Right kidney (tissue), 9 donors: ENCODE data around the gene THAP8.

ENCODE experiments used
- DNase-seq: peaks from one replicate; pipeline ENCODE4 v3.0.0-alpha.2; 2016
- long read RNA-seq, 8 donors: transcript quantifications; one replicate each; lab custom pipeline, GENCODE V29; 2026

The THAP8 gene, protein sequence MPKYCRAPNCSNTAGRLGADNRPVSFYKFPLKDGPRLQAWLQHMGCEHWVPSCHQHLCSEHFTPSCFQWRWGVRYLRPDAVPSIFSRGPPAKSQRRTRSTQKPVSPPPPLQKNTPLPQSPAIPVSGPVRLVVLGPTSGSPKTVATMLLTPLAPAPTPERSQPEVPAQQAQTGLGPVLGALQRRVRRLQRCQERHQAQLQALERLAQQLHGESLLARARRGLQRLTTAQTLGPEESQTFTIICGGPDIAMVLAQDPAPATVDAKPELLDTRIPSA
- long read RNA-seq, donor 1, partial matches to known transcripts: 0 of 4 reads
- long read RNA-seq, donor 1, other reads (novel, unspliced or antisense): 0 of 4 reads
- long read RNA-seq, donor 2, transcript THAP8-201 (4 exons, 1,825 nt): major isoform, 6 of 8 reads
- long read RNA-seq, donor 2, partial matches to known transcripts: 0 of 8 reads
- long read RNA-seq, donor 2, other reads (novel, unspliced or antisense): 0 of 8 reads
- long read RNA-seq, donor 3, partial matches to known transcripts: 0 of 4 reads
- long read RNA-seq, donor 3, other reads (novel, unspliced or antisense): 0 of 4 reads
- long read RNA-seq, donor 4, transcript THAP8-201 (4 exons, 1,825 nt): major isoform, 7 of 8 reads
- long read RNA-seq, donor 4, partial matches to known transcripts: 0 of 8 reads
- long read RNA-seq, donor 4, other reads (novel, unspliced or antisense): 0 of 8 reads
- long read RNA-seq, donor 5, transcript THAP8-201 (4 exons, 1,825 nt): major isoform, 7 of 9 reads
- long read RNA-seq, donor 5, partial matches to known transcripts: 0 of 9 reads
- long read RNA-seq, donor 5, other reads (novel, unspliced or antisense): 0 of 9 reads
- long read RNA-seq, donor 6, transcript THAP8-201 (4 exons, 1,825 nt): major isoform, 5 of 6 reads
- long read RNA-seq, donor 6, partial matches to known transcripts: 0 of 6 reads
- long read RNA-seq, donor 6, other reads (novel, unspliced or antisense): 0 of 6 reads
- long read RNA-seq, donor 7: 0 reads
- long read RNA-seq, donor 8, partial matches to known transcripts: 0 of 4 reads
- long read RNA-seq, donor 8, other reads (novel, unspliced or antisense): 0 of 4 reads

DNA sequence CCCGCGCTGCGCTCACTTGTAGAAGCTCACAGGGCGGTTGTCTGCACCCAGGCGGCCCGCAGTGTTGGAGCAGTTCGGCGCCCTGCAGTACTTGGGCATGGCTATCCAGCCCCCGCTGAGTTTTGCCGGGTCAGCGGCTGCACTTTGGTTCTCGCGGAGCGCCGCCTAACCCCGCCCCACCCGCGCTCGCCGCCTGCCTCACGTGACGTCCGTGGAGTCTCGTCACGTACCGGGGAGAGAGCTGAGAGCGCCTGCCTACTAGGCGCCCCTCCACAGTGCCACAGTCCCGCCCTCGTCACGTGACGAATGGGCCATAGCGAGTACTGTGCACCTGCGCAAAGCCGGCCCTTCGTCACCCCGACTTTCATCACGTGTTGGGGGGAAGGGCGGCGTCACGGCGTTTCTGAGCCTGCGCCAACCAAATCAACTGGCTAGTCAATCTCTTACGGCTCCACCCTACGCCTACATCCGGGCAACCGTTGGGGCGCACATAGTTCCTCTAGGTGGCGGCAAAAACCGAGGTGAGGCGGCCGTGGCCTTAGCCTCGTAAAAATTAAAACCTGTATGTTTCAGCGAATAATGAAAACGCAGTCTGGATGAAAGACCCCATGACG is at the start of gene THAP8:
THAP8 (minus strand) TSS at position 167 of the 614 bp plus-strand sequence; CDS start at position 99, 68 bp downstream.
- DNase-seq: peak; percentile 100

DNA sequence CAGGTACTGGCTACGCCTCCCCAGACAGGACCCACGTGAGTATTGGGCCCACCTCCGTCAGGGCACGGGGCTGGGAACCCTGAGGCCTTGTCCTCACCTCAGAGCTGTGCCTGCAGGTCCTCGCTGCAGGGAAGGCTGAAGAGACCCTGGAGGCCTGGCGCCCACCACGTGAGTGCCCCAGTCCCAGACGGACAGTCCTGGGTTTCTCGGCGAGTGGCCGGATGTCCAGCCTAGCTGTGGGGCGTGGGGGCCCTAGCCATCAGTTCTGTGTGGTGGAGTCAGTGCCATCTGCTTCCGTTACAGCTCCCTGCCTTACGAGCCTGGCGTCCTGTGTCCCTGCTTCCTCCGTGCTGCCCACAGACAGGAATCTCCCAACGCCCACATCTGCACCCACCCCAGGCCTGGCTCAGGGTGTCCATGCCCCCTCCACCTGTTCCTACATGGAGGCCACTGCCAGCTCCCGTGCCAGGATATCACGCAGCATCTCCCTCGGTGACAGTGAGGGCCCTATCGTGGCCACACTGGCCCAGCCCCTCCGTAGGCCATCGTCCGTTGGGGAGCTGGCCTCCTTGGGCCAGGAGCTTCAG is 49.0 kb upstream of the THAP8 start:
- DNase-seq: no peak

GRCh38 chr19:36101550-36102327 is 47.7 kb upstream of the THAP8 start:
- no peak for DNase-seq

DNA sequence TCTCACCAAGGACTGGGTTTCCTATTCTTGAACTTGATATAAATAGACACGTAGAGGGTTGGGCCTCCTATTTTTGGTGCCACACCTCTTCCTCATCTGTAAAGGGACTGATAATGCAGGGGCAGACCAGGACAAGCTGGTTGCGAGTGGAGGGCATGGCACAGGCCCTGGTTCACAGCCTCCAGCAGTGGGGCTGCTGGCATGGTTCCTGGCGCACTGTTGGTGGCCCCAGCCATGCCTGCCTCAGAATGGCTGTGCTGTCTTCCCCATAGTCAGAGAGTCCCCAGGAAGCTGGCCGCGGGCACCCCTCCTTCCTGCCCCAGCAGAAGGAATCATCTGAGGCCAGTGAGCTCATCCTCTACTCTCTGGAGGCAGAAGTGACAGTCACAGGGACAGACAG is 46.4 kb upstream of the THAP8 start:
- no peak for DNase-seq

GRCh38 chr19:36099166-36099785 is 45.2 kb upstream of the THAP8 start:
- DNase-seq: no peak

DNA sequence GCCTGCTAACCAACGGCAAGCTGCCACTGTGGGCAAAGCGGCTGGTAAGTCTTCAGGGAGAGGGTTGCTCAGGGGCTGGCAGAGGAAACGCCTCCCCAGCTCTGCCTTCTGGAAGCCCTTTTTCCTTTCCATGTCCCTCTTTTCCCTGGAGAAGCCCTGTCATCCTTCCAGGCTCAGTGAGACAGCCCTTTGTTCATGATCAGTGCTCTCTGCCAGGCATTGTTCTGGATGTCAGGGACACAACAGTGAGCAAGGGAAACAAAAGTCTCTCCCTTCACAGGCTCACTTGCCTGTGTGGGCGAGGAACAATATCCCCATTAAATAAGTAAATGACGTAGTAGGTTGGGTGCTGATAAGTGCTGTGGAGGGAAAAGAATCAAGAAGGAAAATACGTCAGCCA is 43.0 kb upstream of the THAP8 start:
- no peak for DNase-seq

DNA sequence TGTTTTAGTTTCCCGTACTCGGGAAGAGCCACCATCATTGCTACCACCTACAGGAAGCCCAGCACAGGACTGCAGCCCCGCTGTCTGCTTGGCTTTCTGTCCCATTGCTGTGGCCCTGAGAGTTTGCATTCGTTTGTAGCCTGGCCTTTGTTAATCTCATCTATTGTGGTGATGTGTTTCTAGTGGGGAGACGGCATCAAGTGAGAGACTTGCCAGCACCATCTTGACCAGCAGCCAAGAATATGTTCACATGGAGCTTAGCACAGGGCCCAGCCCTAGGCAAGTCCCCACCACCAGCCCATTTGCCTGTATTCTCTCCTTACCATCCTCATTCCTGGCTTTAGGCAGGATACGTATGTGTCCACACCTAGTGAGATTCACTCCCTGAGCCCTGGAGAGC is 39.6 kb upstream of the THAP8 start:
- no peak for DNase-seq

GRCh38 chr19:36093146-36093662 is 39.1 kb upstream of the THAP8 start:
- no peak for DNase-seq

DNA sequence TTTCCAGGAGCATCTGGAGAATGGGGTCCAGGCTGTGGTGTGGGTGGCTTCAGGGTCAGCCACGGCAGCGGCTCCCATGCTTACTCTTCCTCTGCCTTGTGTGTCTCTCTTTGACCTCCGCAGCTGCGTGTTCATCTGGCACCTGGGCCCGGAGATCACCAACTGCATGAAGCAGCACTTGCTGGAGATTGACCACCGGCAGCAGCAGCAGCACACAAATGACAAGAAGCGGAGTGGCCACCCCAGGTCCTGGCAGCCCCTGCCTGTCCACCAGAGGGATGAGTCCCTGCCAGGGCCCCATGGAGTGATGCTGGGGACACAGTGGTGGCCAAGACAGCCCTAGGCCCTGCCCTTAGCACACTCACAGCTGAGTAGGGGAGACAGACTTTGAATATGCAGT is 38.5 kb upstream of the THAP8 start:
- DNase-seq: no peak

DNA sequence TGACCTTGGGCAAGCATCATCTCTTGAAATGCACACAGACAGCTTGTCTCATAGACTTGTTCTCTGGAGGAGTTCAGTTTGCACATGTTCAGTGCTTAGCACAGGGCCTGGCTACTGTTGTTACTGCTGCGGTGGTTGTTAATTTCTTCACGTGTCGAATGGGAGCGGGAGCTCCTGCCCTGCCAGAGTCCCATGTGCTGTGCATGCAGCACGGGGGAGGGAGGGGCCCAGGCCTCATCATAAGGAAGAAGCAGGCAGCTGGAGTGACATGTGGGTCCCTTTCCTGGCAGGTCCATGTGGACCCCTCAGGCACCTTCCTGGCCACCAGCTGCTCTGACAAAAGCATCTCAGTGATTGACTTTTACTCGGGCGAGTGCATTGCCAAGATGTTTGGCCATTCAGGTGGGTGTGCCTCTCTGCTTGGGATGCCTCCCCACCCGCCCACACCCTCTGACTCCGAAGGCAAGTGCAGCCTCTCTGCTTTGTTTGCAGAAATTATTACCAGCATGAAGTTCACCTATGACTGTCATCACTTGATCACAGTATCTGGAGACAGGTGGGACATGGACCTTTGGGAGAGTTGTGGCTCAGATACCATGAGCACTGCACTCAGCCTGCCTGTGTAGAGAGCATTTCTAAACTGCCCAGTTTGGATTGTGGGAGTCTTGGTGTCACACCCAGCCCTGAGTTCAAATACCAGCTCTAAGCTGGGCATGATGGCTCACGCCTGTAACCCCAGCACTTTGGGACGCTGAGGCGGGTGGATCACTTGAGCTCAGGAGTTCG is 37.0 kb upstream of the THAP8 start:
- DNase-seq: no peak

- no peak for DNase-seq
Measured at GRCh38 chr19:36089847-36090246, 35.8 kb upstream of the THAP8 start.

- DNase-seq: no peak
Measured at GRCh38 chr19:36086326-36086725, 32.2 kb upstream of the THAP8 start.

GRCh38 chr19:36084231-36085009 is 30.3 kb upstream of the THAP8 start:
- no peak for DNase-seq

DNA sequence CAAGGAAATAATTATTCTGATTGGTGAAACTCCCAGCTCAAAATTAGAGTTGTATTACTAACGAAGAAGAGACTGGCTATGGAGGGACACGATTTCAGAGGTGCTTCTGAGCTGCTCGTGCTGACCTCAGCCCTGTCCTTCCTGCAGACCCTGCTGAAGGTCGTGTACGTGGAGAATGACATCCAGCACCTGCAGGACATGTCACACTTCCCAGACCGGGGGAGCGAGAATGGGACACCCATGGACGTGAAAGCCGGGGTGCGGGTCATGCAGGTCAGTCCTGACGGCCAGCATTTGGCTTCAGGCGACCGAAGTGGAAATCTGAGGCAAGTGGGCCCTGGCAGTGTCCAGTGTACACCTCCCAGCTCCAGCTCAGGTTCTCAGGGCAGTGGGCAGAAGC is 28.8 kb upstream of the THAP8 start:
- no peak for DNase-seq

GRCh38 chr19:36081894-36082293 is 27.8 kb upstream of the THAP8 start:
- DNase-seq: no peak

DNA sequence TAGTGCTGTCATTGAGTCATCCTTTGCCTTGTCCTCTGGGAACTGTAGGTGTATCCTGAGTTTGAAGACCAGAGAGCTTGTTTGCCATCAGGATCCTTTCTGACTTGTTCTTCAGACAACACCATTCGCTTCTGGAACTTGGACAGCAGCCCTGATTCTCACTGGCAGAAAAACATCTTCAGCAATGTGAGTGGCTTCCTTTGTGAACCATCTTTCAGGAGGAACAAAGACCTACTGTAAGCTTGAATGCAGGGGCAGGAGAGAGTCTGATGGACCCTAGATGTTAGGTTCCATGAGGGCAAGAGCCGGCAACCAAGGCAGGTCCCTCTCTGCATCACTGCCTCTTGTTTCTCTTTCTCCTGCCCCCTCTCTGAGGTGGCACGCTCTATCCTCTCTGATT is 27.3 kb upstream of the THAP8 start:
- DNase-seq: no peak

DNA sequence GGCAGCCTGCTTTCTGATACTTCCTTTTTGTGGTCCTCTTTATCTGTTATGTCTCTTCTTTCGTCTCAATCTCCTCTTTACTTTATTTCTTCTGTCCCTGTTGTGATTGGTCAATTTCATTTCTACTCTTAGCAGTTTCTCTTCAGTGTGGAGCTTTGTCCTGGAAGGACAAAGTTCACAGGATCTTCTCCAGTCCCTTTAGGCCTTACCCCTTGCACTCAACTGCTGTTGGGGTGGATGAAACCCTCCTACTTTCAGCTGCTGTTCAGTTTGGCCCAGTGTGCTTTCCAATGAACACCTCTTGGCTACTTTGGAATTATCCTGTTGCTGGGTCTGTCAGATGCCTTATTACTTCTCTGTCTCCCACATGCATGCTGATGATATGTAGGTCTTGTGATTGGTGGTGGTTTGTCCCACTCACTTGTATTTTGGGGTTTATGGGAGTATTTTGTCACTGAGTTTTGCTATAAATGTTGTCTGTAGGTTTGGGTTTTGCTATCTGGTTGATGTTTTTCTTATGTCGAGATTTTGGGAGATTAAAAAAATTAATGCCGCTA is 25.4 kb upstream of the THAP8 start:
- no peak for DNase-seq

DNA sequence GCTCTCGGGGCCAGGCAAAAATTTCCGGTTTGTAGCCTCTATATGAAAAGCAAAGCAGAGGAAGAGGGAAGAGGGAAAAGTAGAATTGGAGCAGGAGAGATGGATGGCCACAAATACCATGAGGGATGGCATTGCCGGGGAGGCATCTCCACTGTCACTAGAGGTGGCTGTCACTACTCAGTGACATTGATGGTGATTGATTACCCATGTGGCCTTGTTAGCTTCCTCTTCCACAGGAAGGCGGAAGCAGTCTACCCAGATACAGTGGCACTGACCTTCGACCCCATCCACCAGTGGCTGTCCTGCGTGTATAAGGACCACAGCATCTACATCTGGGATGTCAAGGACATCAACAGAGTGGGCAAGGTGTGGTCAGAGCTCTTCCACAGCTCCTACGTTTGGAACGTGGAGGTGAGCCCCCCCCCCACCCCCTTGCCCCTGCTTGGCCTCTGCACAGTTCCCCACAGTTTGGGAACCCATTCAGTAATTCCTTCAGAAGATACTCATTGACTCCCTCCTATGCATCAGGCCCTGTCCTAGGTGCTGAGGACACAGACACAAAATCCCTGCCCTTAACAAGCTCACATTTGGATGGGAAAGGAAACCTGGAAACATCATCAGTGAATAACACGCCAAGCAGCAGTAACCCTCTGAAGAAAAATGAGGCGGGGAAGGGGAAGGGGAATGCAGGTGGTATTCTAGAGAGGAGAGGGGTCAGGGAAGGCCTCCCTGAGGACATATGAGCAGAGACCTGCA is 19.2 kb upstream of the THAP8 start:
- no peak for DNase-seq
